CD4-positive, alpha-beta T cell treated with Interleukin-2 at 100 ng/mL for 4 hours (primary cell): ENCODE data around the gene PTGES3.
"Not testable (repeated sequence)": the region's sequence is repeated elsewhere in the genome, so short reads cannot be mapped to it uniquely, and the experiment has no call there.

Source experiments
- DNase-seq: peaks from one replicate; pipeline ENCODE4 v3.0.0-alpha.2; 2020; ENCODE audit warnings: low spot score

Gene PTGES3

DNA sequence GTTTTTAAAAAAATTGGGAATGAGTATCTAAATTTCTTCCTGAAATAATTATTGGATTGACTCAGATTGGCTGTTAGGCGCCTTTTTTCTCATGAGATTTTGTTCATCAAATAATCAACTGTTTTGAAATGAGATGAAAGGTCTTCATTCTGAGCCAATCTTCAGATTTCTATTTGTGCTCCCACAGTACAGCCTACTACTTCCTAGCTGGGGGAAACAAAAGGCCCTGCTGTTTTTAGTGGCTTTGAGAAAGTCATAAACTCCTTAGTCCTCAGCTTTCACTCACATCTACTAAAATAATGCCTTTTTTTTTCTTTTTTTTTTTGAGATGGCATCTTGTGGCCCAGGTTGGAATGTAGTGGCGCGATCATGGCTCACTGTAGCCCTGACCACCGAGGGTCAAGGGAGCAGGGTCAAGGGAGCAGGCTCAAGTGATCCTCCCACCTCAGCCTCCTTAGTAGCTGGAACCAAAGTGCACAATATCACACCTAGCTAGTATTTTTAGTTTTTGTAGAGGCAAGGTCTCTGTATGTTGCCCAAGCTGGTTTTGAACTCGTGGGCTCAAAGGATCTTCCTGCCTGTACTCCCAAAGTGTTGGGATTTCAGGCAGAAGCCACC is 21.8 kb upstream of the PTGES3 start:
- DNase-seq = no peak

DNA sequence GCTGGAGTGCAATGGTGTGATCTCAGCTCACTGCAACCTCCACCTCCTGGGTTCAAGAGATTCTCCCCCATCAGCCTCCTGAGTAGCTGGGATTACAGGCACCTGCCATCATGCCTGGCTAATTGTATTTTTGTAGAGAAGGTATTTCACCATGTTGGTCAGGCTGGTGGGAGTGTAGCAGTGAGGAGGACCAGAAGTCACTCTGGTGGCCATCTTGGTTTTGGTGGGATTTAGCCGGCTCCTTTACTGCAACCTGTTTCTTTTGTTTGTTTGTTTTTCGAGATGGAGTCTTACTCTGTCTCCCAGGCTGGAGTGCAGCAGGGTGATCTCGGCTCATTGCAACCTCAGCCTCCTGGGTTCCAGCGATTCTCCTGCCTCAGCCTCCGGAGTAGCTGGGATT is 16.4 kb upstream of the PTGES3 start:
- DNase-seq = not testable (repeated sequence)

DNA sequence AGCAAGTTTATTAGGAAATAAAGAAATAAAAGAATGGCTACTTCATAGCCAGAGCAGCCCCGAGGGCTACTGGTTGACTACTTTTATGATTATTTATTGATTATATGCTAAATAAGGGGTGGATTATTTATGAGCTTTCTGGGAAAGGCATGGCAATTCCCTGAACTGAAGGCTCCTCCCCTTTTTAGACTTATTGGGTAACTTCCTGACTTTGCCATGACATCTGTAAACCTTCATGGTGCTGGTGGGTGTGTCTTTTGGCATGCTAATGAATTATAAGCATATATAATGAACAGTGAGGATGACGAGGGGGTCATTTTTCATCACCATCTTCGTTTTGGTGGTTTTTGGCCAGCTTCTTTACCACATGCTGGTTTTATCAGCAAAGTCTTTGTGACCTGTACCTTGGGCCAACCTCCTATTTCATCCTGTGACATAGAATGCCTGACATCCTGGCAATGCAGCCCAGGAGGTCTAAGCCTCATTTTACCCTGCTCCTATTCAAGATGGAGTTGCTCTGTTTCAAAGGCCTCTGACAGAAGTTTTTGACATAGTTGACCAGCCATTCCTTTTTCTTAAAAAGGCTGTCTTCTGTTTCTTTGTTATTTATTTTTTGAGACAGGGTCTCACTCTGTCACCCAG is 11.1 kb upstream of the PTGES3 start:
- no peak for DNase-seq

DNA sequence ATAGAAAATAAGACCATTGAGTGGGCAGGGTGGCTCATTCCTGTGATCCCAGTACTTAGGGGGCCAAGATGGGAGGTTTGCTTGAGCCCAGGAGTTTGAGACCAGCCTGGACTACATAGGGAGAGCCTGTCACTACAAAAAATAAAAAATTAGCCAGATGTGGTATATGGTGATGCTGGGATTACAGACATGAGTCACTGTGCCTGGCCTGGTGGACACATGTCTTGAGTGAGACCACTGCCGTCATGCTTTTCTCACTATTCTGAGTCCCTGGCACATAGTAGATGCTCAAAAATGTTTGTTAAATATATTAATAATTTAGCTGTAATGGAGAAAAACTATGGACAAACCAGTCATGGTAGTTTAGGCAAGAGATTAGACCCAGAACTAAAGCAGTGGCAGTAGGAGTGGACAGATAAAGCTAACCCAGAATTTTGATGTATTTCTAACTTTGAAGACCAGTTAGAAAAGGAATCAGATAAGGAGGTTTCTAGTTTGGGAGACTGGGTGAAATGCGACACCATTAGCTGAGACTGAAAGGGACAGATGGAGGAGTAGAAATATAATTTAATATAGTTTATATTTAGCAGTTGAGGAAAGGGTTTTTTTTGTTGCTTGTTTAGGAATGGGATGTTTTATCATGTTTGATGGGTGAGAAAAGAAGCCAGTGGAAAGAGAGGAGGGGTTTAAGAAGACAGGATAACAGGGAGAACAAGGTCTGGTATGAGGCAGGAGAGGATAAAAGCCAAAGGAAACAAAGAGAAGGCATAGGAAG is 7.4 kb upstream of the PTGES3 start:
- DNase-seq = no peak

DNA sequence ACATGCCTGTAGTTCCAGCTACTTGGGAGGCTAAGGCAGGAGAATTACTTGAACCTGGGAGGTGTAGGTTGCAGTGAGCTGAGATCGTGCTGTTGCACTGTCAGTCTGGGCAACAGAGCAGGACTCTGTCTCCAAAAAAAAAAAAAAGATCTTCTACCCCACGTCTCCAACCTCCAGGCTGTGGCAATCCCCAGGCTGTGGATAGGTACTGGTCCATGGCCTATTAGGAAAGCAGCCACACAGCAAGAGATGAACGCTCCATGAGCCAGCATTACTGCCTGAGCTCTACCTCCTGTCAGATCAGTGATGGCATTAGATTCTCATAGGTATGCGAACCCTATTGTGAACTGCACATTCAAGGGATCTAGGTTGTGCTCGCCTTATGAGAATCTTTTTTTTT is 6.1 kb upstream of the PTGES3 start:
- DNase-seq = no peak

DNA sequence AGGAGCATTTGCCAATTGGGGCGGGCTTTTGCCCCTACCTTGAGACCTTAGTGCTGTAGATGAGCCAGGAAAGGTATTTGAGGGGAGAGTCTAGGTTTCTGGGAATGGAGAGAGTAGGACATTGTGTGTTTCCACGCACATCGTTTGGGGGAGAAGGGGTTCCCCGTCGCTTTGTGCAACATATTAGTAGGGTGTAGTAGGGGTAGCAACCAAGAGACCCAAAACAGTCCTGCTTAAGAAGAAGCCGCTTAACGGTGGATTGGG is 694 bp upstream of the PTGES3 start:
- DNase-seq = peak; percentile 24

DNA sequence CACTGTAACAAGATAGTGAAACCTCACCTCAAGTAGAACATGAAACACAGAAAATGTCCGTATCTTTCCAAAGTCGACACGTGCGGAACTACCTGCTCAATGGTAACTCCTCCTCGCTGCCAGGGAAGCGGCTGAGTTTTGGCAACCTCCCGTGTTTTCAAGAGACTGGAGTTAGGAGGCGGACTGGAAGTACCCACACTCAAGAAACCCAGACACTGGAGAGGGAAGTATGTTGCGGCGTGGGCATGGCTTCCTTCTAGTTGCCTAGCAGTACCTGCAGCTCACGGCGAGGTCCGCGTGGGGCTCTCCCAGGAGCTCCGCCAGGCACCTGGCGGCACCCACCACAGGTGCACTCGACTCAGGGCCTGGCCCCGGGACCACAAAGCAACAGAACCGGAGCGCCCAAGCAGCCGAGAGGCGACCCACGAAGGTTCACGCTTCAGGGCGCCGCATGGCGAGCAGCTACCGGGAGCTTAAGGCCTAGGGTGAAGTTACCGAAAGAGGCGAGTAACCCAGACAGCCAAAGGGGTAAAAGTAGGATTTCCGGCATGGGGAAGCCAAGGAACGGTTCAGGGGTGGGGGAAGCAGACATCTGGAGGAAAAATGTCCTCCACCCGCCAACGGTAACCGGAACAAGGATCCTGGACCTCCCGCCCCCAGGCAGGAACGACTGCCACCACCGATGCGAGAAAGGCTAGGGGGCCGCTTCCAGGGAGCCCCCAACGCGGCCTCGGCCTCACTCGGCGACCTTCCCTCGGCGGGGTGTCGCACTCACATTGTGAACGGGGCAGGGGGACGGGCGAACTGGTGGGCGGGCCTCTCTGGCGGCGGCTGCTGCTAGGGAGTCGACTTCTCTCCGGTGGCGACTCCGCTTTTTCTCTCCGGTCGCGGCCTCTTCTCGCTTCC is 608 bp downstream of the PTGES3 start:
- DNase-seq = peak; percentile 51

DNA sequence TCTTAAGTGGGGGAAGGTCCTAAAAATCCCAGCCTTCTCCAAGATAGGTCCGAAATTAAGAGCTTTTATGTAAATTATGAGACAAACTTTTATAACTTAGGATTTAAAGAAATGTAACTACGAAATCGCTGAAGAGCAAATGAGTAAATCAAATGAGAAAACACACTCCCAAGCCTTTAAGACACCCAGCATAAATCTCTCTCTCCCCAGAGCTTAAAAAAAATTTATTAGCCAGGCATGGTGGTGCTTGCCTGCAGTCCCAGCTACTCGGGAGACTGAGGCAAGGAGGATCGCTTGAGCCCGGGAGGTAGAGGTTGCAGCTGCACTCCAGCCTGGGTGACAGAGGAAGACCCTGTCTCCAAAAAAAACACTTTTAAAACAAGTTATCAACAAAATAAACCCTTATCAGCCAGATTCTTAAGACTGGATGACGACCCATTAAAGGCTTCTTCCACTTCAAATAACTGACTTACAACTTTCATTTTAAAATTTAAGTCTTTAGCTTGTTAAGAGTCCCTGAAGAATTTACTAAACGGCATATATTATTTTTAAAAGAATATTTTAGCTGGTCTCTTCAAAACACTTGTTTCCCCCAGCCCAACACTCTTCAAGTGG is 3.2 kb downstream of the PTGES3 start:
- DNase-seq = no peak

DNA sequence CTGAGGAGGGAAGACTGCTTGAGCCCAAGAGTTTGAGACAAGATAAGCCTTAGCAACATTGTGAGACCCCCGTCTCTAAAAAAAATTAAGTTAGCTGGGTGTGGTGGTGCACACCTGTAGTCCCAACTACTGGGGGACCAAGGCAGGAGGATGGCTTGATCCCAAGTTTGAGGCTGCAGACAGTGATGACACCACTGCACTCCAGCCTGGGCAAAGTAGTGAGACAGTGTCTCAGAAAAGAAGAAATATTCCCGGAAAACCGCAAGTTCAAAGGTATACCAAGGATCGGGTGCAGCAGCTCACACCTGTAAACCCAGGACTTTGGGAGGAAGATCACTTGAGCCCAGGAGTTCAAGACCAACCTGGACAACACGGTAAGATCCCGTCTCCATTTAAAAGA is 5.8 kb downstream of the PTGES3 start:
- no peak for DNase-seq

DNA sequence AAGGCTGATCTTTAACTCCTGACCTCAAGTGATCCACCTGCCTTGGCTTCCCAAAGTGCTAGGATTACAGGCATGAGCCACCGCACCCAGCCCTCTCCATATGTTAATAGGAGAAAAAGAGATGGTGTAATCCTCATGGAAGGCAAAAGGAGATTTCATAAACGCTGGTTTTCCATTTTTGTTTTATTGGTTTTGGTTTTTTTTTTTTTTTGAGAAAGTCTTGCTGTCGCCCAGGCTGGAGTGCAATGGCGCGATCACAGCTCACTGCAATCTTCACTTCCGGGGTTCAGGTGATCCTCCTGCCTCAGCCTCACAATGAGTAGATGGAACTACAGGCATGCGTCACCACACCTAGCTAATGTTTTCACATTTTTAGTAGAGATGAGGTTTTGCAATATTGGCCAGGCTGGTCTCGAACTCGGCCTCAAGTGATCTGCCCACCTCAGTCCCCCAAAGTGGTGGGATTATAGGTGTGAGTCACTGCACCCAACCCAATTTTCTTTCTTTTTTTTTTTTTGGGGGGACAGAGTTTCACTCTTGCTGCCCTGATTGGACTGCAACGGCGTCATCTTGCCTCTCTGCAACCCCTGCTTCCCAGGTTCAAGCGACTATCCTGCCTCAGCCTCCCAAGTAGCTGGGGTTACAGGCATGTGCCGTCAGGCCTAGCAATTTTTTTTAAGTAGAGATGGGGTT is 8.1 kb downstream of the PTGES3 start:
- no peak for DNase-seq

DNA sequence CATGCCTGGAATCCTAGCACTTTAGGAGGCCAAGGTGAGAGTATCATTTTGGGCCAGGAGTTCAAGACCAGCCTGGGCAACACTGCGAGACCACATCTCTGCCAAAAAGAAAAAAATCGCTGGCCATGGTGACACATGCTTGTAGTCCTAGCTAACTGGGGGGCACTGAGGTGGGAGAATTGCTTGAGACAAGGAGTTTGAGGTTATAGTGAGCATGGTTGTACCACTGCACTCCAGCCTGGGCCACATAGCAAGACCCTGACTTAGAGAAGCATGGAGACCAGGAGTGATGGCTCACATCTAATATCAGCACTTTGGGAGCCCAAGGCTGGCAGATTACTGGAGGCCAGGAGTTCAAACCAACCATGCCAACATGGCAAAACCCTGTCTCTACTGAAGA is 9.2 kb downstream of the PTGES3 start:
- DNase-seq = no peak

DNA sequence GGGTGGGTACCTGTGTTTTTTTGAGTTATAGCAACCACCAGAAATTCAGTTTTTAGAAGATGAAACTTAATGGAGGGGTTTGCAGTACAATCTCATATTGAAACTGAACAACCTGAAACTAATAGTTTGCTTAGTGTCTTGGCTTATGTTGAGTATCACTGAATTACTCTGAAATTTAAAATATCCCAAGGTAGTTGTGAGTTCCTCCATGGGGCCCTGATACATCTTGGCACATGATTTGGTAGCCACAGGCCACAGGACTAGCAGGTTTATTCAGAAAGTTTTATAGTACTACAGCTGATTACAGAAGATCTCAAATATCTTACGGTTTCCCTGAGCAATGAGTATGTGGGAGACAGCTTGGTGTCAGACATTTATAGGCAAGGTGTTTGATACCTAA is 10.4 kb downstream of the PTGES3 start:
- no peak for DNase-seq

DNA sequence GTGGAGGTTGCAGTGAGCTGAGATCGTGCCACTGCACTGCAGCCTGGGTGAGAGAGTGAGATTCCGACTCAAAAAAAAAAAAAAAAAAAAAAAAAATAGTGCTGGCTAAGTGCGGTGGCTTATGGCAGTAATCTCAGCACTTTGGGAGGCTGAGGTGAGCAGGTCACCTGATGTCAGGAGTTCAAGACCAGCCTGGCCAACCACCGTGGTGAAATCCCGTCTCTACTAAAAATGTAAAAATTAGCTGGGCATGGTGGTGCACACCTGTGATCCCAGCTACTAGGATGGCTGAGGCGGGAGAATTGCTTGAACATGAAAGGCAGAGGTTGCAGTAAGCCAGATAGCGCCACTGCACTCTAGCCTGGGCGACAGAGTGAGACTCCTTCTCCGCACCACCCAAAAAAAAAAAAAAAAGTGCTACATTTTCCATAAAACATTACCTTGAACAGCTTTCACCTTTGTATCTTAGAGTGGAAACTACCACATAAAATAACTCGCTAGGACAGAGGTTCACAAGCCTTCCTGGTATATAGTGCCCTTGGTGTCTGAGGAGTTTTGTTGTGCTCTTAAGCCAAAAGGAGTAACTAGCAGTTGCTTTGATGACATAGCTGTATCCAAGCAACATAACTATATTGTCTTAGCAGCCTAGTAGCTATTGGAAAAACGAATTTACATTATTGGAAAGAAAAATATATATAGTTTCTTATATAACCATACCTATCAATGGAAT is 11.1 kb downstream of the PTGES3 start:
- DNase-seq = no peak

DNA sequence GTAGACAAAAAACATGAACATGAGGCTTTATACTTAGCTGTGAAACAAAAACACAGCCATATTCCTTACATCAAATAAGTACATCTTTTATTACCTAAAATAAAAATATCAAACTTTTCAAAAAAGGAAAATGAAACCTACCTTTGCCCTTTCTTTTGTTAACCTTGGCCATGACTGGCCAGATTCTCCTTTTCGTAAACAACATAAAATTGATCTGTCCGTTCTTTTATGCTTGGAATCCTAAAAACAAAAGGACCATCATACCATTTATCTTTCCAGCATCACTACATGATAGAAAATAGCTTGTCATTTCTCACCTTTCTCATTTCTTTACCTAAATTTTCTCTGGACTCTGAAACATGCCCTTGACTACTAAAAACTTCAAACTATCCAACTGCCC is 16.5 kb downstream of the PTGES3 start:
- DNase-seq = no peak

DNA sequence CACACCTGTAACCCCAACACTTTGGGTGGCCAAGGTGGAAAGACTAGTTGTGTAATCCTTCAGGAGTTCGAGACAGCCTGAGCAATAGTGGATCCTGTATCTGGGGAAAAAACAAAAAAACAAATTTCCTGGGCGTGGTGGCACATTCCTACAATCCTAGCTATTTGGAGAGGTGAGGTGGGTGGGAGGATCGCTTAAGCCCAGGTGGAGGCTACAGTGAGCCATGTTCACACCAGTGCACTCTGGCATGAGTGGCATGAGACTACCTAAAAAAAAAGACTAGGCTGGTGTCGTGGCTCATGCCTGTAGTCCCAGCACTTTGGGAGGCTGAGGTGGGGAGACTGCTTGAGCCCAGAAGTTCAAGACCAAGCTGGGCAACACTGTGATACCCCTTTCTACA is 17.2 kb downstream of the PTGES3 start:
- DNase-seq = no peak

DNA sequence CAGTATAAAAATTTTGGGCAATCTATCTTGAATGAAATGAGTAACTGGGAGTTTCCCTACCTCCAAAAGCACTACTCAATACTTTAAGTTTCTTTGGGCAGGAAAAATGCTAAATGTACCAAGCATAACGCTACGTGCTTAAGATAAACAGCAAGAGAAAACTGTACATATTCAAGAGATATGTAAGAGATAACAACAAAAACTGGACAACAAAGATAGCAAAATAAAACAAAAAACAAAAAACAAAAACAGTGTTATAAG is 20.0 kb downstream of the PTGES3 start:
- DNase-seq = no peak

DNA sequence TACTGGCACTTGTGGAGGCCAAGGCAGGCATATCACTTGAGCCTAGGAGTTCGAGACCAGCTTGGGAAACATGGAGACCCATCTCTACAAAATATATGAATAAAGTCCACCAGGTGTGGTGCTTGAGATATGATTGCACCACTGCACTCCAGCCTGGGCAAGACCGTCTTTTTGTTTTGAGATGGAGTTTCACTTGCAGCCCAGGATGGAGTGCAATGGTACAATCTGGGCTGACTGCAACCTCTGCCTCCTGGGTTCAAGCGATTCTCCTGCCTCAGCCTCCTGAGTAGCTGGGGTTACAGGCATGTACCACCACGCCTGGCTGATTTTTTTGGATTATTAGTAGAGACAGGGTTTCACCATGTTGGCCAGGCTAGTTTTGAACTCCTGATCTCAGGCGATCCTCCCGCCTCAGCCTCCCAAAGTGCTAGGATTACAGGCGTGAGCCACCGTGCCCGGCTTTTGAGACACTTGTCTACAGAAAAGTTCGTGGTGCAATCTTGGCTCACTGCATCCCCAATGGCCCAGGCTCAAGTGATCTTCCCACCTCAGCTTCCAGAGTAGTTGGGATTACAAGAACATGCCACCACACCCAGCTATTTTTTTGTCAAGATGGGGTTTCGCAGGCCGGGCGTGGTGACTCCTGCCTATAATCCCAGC is 26.0 kb downstream of the PTGES3 start:
- DNase-seq = no peak

DNA sequence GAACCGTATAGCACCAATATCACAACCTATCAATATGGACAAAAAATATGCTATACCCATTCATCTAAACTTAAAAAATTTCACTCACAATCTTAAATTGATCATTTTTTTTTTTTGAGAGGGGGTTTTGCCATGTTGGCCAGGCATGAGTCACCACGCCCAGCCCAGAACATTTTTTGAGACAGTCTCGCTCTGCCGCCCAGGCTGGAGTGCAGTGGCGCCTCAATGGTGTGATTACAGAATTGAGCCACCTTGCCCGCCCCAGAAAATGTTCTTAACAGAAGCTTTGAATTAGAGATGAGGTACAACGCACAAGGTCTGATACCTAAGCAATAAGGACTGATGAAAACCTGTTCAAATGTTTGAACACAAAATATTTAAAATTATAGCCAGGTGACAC is 26.5 kb downstream of the PTGES3 start:
- no peak for DNase-seq

DNA sequence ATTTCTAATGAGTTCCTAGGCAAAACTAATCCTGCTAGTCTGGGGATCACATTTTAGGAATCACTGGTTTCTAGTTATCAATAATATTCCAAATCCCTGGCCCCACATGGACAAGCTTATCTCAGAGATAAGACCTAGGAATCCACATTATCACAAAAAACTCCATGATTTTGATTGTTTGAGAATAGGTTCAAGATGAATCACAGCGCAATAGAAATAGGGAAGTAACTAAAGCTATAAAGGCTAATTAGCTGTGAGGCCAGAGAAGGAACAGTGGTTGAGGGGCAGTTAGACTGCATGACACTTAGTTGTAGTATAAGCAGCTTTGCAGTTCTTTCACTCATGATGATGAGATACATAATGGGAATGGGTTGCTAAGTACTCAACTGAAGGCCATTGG is 29.2 kb downstream of the PTGES3 start:
- no peak for DNase-seq
